K562 (cell line): Measurements from ENCODE around the gene CDH8. TPM values are rescaled to one million over a fixed set of nuclear protein-coding genes. Genes with fewer than 3 reads are reported as not detected.

Source experiments
- ATAC-seq: fragments of 200-7000 bp; cut with Tn5 transposase; 3 replicates; pipeline ENCODE4 v1.9.1; 2020; ENCODE audit warnings: moderate library complexity
- BruUV-seq: library from RNA; stranded (reverse); fragments of 400-500 nt; replicated peaks from 2 replicates; lab custom pipeline; 2021; lab: Mats Ljungman, UMichigan
- CTCF ChIA-PET: fragments of 300-600 bp; formaldehyde crosslinking; extraction: SDS; loops from one replicate; lab custom pipeline; 2021; ENCODE audit warnings: low intra/inter-chr PET ratio; lab: Yijun Ruan, JAX
- POLR2A ChIA-PET: fragments of 300-600, 350-650 bp; sonication (Branson Sonifier 250); formaldehyde crosslinking; extraction: SDS; loops from one replicate; lab custom pipeline; 2021; ENCODE audit warnings: antibody characterized with exemption, inconsistent platforms; lab: Yijun Ruan, JAX
- DNase-seq, 4 experiments: peaks; one replicate each; pipeline versions ENCODE4 v3.0.0 to v3.0.0-alpha.2; 2011 to 2018; ENCODE audit warnings: low spot score in 3 of 4, mixed read lengths in 3 of 4; ENCODE audit errors: extremely low read depth in 1 of 4
- FAIRE-seq: peaks from 2 replicates; lab custom pipeline; 2011; peaks lifted over from hg19 to GRCh38; lab: Jason Lieb, UNC
- H2AFZ ChIP-seq: 2 replicates; pipeline ENCODE4 v1.6.0; 2011; ENCODE audit warnings: low read depth, low read length, control low read depth, inconsistent platforms
- H3K27ac ChIP-seq: fragments of 200-600 bp; 3 replicates; pipeline ENCODE4 v1.8.0; 2011; ENCODE audit warnings: low read depth, mild to moderate bottlenecking, control low read depth, inconsistent platforms, low read length, moderate library complexity, mixed read lengths; ENCODE audit errors: extremely low read depth
- H3K27me3 ChIP-seq, 2 experiments: fragments of 300-600 bp in 1 of 2; 2 replicates in 1 of 2; 3 replicates in 1 of 2; pipeline versions ENCODE4 v1.6.0 to v1.8.0; 2011; ENCODE audit warnings: inconsistent platforms in 2 of 2, low read length in 2 of 2, mild to moderate bottlenecking in 1 of 2, mixed read lengths in 1 of 2, moderate library complexity in 1 of 2; ENCODE audit not compliant: control insufficient read depth in 2 of 2, insufficient read depth in 2 of 2
- H3K36me3 ChIP-seq: fragments of 300-600 bp; 3 replicates; pipeline ENCODE4 v1.8.0; 2011; ENCODE audit warnings: mild to moderate bottlenecking, low read length, inconsistent platforms; ENCODE audit not compliant: control insufficient read depth, insufficient read depth
- H3K4me1 ChIP-seq, 2 experiments: fragments of 200-600 bp in 1 of 2; replicated peaks in 1 of 2; 2 replicates in 1 of 2; 3 replicates in 1 of 2; pipeline versions ENCODE4 v1.5.1 to v1.8.0; 2011; ENCODE audit warnings: inconsistent platforms in 2 of 2, low read length in 2 of 2, mild to moderate bottlenecking in 1 of 2, mixed read lengths in 1 of 2, moderate library complexity in 1 of 2; ENCODE audit not compliant: control insufficient read depth in 2 of 2, insufficient read depth in 2 of 2
- H3K4me2 ChIP-seq: 2 replicates; pipeline ENCODE4 v1.6.1; 2011; ENCODE audit warnings: low read length, control low read depth, inconsistent platforms, mixed read lengths; ENCODE audit not compliant: insufficient read depth
- H3K4me3 ChIP-seq: fragments of 200-600 bp; sonication (generic), shearing (Covaris generic); 2 replicates; pipeline ENCODE4 v1.5.1; 2016; ENCODE audit warnings: control low read depth, inconsistent platforms
- H3K79me2 ChIP-seq: fragments of 200-600 bp; 3 replicates; pipeline ENCODE4 v1.8.0; 2011; ENCODE audit warnings: low read length, inconsistent platforms; ENCODE audit not compliant: control insufficient read depth, insufficient read depth
- H3K9ac ChIP-seq, 2 experiments: 2 replicates each; pipeline versions ENCODE4 v1.6.0 to v1.6.1; 2011; ENCODE audit warnings: low read depth in 2 of 2, low read length in 2 of 2, control low read depth in 1 of 2, inconsistent platforms in 1 of 2, mild to moderate bottlenecking in 1 of 2, mixed read lengths in 1 of 2; ENCODE audit not compliant: insufficient read depth in 1 of 2
- H3K9me1 ChIP-seq: one replicate; pipeline ENCODE4 v1.6.0; 2011; ENCODE audit warnings: inconsistent platforms, mild to moderate bottlenecking, low read length, moderate library complexity; ENCODE audit not compliant: control insufficient read depth, insufficient read depth
- H3K9me3 ChIP-seq: replicated peaks from 2 replicates; pipeline ENCODE4 v1.5.1; 2011; ENCODE audit warnings: low read depth, low read length, inconsistent platforms; ENCODE audit not compliant: control insufficient read depth, insufficient read depth
- H4K20me1 ChIP-seq: replicated peaks from 2 replicates; pipeline ENCODE4 v1.6.1; 2011; ENCODE audit warnings: low read length, inconsistent platforms, mixed read lengths; ENCODE audit not compliant: control insufficient read depth, insufficient read depth
- MCM5 ChIP-seq: fragments of 450-650 bp; IDR thresholded peaks from 2 replicates; pipeline ENCODE4 v1.6.1; 2016; ENCODE audit warnings: low read depth
- NFE2 ChIP-seq: IDR thresholded peaks from 2 replicates; pipeline ENCODE4 v1.6.1; 2014; ENCODE audit warnings: antibody characterized with exemption, low read depth
- NFIX ChIP-seq: fragments of 250-450 bp; sonication (Bioruptor Pico); IDR thresholded peaks from 2 replicates; pipeline ENCODE4 v1.4.0; 2020; ENCODE audit warnings: low read depth, mild to moderate bottlenecking, moderate library complexity
- SRSF3 ChIP-seq: fragments of 200-400 bp; formaldehyde crosslinking; IDR thresholded peaks from 2 replicates; pipeline ENCODE4 v1.6.1; 2016; ENCODE audit warnings: mild to moderate bottlenecking, low read length, moderate library complexity; ENCODE audit not compliant: insufficient read depth
- TAF9B ChIP-seq: fragments of 450-650 bp; IDR thresholded peaks from 2 replicates; pipeline ENCODE4 v1.6.1; 2018; ENCODE audit warnings: mild to moderate bottlenecking; ENCODE audit not compliant: partially characterized antibody
- THRA ChIP-seq: fragments of 450-650 bp; IDR thresholded peaks from 2 replicates; pipeline ENCODE4 v1.6.1; 2017; ENCODE audit warnings: mild to moderate bottlenecking, moderate library complexity
- ZBTB43 ChIP-seq: sonication (generic); formaldehyde crosslinking; IDR thresholded peaks from 2 replicates; pipeline ENCODE4 v1.8.0; 2023; ENCODE audit warnings: mild to moderate bottlenecking, missing genetic modification reagents
- ZNF212 ChIP-seq: fragments of 450-650 bp; formaldehyde crosslinking; IDR thresholded peaks from 2 replicates; pipeline ENCODE4 v1.4.0; 2020; ENCODE audit warnings: mild to moderate bottlenecking
- ZNF444 ChIP-seq: fragments of 250-450 bp; sonication (Bioruptor Pico); IDR thresholded peaks from 2 replicates; pipeline ENCODE4 v1.4.0; 2020; ENCODE audit warnings: mild to moderate bottlenecking, moderate library complexity
- ZNF445 ChIP-seq: fragments of 250-450 bp; sonication (Bioruptor Pico); IDR thresholded peaks from 2 replicates; pipeline ENCODE4 v1.4.0; 2020; ENCODE audit warnings: low read depth, mild to moderate bottlenecking, moderate library complexity
- WGBS: fragments of 100-300 bp; shearing (Covaris generic); methylation state at CpG from one replicate; pipeline ENCODE4 v1.1.6; 2016; ENCODE audit warnings: low coverage, mixed read lengths; ENCODE audit not compliant: insufficient coverage; ENCODE audit errors: missing lambda C conversion rate; 5-methylcytosine and 5-hydroxymethylcytosine counted together
- in situ Hi-C: fragments of 300-500 bp; cut with MboI; formaldehyde crosslinking; loops from 4 replicates; pipeline ENCODE4 v1.15.0; 2018; ENCODE audit warnings: inconsistent platforms, mixed read lengths
- intact Hi-C: fragments of 100-400 bp; cut with micrococcal nuclease; formaldehyde crosslinking; loops from 2 replicates; pipeline ENCODE4 v1.14.2; 2022
- polyA plus RNA-seq, 8 experiments: library from polyadenylated mRNA; depleted of rRNA in 4 of 8; stranded (reverse) in 5 of 8; unstranded in 3 of 8; fragments of >200 nt; fragmentation: Nextera tagmentation in 2 of 8; fragmentation: Illumina TruSeq in 1 of 8; extraction: Ambion mirVana in 2 of 8; extraction: Trizol in 1 of 8; gene quantifications; 2 replicates each; pipeline versions ENCODE4 v1.2.1 to v1.2.3, GENCODE V29; 2011 to 2014; ENCODE audit warnings: inconsistent platforms in 1 of 8, missing spikeins in 1 of 8
- total RNA-seq, 7 experiments: library from RNA; depleted of rRNA in 6 of 7; stranded (reverse); fragments of >200 nt in 6 of 7; fragmentation: Illumina TruSeq in 2 of 7; extraction: Trizol in 2 of 7; gene quantifications; 2 replicates each; pipeline versions ENCODE4 v1.2.1 to v1.2.3, GENCODE V29; 2011 to 2021; ENCODE audit warnings: low replicate concordance in 1 of 7
- TF ChIP-seq, protein P1 (sequence below): fragments of 200-800 bp; sonication (Bioruptor generic); IDR thresholded peaks from 2 replicates; pipeline ENCODE4 v1.6.1; 2017; ENCODE audit warnings: missing genetic modification characterization, missing compliant biosample characterization
- TF ChIP-seq, protein P2 (sequence below): sonication (generic); formaldehyde crosslinking; IDR thresholded peaks from 2 replicates; pipeline ENCODE4 v1.8.1; 2022; ENCODE audit warnings: missing genetic modification reagents
- TF ChIP-seq, protein P3 (sequence below), 2 experiments: fragments of 150-350 bp in 1 of 2; IDR thresholded peaks; 2 replicates each; pipeline ENCODE4 v1.6.1; 2012 to 2016; ENCODE audit warnings: low read depth in 2 of 2, low read length in 2 of 2, mild to moderate bottlenecking in 1 of 2, moderate library complexity in 1 of 2

Gene CDH8
- total and polyA plus RNA-seq, 9 of the 15 experiments (the other 6 are each of a cell fraction or from before 2014, with no cell fraction given): 0.22 to 1.4 (median 0.42) TPM; not detected in 4

DNA sequence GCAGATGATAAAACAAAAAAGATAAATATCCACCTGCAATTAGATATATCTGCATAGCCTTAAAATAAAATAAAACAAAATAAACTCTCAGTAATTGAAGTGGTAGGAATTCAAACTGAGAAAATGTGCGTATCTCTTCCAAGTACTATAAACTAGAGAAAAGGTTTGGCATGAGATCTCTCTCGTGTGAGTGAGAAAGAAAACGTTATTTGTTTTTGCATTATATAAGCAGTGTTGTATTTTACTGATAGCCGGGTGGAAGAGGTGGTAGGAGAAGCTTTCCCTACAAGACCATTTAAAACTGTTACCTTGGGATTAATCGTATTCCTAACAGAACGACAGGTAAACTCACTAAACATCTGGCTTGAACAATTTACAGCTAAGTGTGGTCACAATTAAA is 15.6 kb downstream of the CDH8 start:
- in situ Hi-C loops (no loop called here), intact Hi-C loops (no loop called here)
- ATAC-seq (no peak), FAIRE-seq (no peak), DNase-seq (no peak)
- Histone ChIP-seq H3K36me3 (no peaks in the 10 kb centered on the region), H4K20me1 (no peaks in the 10 kb centered on the region), H3K9ac (no peak overlapping the region), H3K4me3 (no peak overlapping the region), H3K4me1 (no peaks in the 10 kb centered on the region), H3K9me3 (no peaks in the 10 kb centered on the region), H3K27ac (no peak overlapping the region), H3K27me3 (no peaks in the 10 kb centered on the region), H3K4me2 (no peak overlapping the region), H3K79me2 (no peaks in the 10 kb centered on the region), H3K9me1 (no peaks in the 10 kb centered on the region), H2AFZ (no peak overlapping the region)
- ChIA-PET POLR2A (no interaction called here), CTCF (no interaction called here)
- BruUV-seq: no TSS peak
- WGBS: 1% methylated on average over 6 of the region's 6 CpGs
- no peak for TF ChIP-seq ZBTB43 (CRISPR knock-in tag)
- TF ChIP-seq, protein P1, sequence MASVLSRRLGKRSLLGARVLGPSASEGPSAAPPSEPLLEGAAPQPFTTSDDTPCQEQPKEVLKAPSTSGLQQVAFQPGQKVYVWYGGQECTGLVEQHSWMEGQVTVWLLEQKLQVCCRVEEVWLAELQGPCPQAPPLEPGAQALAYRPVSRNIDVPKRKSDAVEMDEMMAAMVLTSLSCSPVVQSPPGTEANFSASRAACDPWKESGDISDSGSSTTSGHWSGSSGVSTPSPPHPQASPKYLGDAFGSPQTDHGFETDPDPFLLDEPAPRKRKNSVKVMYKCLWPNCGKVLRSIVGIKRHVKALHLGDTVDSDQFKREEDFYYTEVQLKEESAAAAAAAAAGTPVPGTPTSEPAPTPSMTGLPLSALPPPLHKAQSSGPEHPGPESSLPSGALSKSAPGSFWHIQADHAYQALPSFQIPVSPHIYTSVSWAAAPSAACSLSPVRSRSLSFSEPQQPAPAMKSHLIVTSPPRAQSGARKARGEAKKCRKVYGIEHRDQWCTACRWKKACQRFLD: no peak
- no peak for TF ChIP-seq SRSF3
- TF ChIP-seq THRA: no peak
- no peak for TF ChIP-seq ZNF212 (CRISPR knock-in tag)
- TF ChIP-seq, protein P2, sequence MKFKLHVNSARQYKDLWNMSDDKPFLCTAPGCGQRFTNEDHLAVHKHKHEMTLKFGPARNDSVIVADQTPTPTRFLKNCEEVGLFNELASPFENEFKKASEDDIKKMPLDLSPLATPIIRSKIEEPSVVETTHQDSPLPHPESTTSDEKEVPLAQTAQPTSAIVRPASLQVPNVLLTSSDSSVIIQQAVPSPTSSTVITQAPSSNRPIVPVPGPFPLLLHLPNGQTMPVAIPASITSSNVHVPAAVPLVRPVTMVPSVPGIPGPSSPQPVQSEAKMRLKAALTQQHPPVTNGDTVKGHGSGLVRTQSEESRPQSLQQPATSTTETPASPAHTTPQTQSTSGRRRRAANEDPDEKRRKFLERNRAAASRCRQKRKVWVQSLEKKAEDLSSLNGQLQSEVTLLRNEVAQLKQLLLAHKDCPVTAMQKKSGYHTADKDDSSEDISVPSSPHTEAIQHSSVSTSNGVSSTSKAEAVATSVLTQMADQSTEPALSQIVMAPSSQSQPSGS (CRISPR knock-in tag): no peak
- no peak for TF ChIP-seq ZNF444 (CRISPR knock-in tag)
- TF ChIP-seq ZNF445: no peak
- TF ChIP-seq, protein P3, sequence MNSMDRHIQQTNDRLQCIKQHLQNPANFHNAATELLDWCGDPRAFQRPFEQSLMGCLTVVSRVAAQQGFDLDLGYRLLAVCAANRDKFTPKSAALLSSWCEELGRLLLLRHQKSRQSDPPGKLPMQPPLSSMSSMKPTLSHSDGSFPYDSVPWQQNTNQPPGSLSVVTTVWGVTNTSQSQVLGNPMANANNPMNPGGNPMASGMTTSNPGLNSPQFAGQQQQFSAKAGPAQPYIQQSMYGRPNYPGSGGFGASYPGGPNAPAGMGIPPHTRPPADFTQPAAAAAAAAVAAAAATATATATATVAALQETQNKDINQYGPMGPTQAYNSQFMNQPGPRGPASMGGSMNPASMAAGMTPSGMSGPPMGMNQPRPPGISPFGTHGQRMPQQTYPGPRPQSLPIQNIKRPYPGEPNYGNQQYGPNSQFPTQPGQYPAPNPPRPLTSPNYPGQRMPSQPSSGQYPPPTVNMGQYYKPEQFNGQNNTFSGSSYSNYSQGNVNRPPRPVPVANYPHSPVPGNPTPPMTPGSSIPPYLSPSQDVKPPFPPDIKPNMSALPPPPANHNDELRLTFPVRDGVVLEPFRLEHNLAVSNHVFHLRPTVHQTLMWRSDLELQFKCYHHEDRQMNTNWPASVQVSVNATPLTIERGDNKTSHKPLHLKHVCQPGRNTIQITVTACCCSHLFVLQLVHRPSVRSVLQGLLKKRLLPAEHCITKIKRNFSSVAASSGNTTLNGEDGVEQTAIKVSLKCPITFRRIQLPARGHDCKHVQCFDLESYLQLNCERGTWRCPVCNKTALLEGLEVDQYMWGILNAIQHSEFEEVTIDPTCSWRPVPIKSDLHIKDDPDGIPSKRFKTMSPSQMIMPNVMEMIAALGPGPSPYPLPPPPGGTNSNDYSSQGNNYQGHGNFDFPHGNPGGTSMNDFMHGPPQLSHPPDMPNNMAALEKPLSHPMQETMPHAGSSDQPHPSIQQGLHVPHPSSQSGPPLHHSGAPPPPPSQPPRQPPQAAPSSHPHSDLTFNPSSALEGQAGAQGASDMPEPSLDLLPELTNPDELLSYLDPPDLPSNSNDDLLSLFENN (IDR thresholded peaks at IDR 0.05; ENCODE audit: low read depth in 2 of 2, low read length in 2 of 2): no peak
- no peak for TF ChIP-seq MCM5
- TF ChIP-seq TAF9B: no peak
- TF ChIP-seq NFE2: no peak
- no peak for TF ChIP-seq NFIX (CRISPR knock-in tag)
